T-helper 2 cell (primary cell): ENCODE data around the gene PRPF39.
A peak's percentile ranks its signal among the peaks of the same experiment; 100 is the strongest.
"Not testable (repeated sequence)": the region's sequence is repeated elsewhere in the genome, so short reads cannot be mapped to it uniquely, and the experiment has no call there.

Experiments used
- DNase-seq, 5 experiments: peaks; one replicate each; pipeline versions ENCODE4 v3.0.0 to v3.0.0-alpha.2; 2012 to 2022
- total RNA-seq, 2 donors: gene quantifications; one replicate each; lab custom pipeline; 2026; lab: John Stamatoyannopoulos, UW

Gene PRPF39, protein sequence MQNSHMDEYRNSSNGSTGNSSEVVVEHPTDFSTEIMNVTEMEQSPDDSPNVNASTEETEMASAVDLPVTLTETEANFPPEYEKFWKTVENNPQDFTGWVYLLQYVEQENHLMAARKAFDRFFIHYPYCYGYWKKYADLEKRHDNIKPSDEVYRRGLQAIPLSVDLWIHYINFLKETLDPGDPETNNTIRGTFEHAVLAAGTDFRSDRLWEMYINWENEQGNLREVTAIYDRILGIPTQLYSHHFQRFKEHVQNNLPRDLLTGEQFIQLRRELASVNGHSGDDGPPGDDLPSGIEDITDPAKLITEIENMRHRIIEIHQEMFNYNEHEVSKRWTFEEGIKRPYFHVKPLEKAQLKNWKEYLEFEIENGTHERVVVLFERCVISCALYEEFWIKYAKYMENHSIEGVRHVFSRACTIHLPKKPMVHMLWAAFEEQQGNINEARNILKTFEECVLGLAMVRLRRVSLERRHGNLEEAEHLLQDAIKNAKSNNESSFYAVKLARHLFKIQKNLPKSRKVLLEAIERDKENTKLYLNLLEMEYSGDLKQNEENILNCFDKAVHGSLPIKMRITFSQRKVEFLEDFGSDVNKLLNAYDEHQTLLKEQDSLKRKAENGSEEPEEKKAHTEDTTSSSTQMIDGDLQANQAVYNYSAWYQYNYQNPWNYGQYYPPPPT
- total RNA-seq = 86.0 to 103 reads per million in 2 donors

DNA sequence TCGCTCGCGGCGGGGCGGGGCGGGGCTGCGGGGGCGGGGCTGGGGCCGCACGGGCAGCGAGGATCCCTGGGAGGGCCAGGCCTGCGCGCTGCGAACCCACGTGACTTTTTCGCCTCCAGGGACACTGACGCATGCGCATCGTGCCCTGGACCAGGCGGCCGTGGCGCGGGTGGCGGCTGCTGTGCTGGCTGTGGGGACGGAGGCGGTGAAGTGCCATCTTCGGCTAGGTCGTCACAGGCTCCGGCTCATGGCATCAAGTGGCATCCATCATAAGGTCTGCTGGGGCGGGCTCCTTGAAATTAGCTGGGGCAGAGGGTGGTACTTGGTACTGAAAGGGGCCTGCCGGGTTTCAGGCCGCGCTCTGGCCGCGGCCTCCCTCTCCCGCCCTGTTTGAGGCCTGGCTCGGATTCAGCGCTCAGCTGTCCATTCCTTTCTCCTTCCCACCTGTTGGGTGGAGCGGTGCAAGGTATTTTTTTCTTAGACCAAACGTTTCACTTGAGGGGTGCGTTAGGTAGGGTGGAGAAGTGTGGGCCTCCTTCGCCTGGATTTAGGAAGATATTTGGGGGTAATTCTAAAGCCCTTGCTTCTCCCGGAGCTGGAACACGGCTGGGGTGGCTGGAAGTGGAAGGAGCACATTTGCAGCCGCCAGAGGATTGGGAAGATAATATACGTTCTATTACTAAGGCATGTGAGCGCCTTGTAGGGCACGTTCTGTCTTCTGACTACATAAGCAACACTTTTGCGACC, at the start of gene PRPF39:
TSS of gene PRPF39 (plus strand) at position 141 of the 747 bp plus-strand sequence. CDS start 11,124 bp downstream, outside the sequence.
- peak; percentile 91 to 97 (median 94) for DNase-seq

DNA sequence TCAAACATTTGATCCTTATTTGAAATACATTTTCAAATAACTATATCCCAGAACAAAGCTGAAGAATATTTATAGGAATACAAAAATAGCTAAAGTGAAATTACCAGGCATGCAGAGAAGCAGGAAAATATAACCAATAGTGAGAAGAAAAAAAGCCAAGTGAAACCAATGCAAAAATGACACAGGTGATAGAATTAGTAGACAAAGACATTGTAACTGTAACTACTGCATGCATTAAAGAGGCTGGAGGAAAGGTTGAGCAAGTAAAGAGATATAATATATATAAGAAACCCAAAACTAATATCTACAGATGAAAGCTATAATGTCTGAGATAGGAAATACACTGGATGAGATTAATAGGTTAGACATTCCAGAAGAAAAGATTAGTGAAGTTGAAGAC, 49.2 kb upstream of the PRPF39 start:
- DNase-seq = no peak

DNA sequence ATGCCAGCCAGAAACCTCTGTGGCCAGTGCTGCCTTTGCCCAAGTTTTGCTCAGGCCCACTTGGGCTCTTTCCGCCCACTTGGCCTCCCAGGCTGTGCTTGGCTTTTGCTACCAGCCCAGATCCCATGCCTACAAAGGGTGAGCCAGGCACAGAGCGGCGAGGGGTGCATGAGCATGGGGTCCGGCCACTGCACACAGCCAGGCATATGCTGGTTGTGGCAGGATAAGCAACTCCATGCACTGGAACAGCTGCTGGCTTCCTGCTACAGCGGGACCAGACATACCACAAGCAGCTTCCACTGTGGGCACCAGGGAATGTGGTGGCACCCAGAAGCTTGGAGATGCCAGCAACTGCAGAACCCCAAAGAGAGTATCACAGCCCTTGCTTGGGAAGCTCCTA, 45.7 kb upstream of the PRPF39 start:
- DNase-seq = no peak

DNA sequence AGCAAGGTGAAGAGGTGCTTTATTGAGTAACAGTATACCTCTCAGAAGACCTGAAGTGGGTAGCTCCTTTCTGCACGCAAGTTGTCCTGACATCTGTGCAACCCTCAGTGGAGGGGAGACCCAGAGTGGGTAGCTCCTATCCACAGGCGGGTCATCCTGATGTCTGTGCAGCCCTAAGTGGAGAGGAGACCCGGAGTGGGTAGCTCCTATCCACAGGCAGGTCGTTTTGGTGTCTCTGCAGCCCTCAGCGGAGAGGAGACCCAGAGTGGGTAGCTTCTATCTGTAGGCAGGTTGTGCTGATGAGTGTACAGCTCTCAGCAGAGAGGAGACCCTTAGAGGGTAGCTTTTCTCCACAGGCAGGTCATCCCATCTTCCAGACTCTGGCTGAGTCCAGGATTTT, 45.1 kb upstream of the PRPF39 start:
- no peak for DNase-seq

DNA sequence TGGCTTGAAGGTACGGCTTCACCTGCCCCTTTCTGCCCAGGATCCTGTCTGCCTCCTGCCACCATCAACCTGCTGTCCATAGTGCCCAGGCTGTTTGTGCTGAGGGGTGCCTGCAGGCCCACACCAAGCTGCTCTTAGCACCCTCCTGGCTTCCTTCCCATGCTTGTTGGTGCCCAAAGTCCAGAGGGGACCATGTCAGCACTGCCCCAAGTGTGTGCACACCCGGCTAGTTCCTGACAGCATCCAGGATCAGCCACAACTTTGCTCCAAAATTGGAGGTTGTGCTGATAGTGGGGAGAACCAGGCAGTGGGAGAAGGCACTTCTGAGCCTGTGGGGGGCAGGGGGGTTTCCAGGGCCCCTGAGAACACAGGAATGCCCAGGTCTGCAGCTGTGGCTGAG, 44.5 kb upstream of the PRPF39 start:
- DNase-seq = no peak

DNA sequence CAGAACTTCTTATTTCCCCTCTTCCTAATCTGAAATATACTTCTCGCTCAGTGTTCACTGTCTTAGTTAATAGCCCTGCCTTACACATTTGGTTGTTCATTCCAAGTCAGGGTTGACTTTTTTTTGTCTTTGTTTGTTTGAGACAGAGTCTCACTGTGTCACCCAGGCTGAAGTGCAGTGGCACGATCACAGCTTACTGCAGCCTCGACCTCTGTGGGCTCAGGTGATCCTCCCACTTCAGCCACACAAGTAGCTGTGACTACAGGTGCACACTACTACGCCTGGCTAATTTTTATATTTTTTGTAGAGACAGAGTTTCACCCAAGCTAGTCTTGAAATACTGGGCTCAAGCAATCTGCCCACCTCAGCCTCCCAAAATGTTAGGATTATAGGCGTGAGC, 42.3 kb upstream of the PRPF39 start:
- no peak for DNase-seq

DNA sequence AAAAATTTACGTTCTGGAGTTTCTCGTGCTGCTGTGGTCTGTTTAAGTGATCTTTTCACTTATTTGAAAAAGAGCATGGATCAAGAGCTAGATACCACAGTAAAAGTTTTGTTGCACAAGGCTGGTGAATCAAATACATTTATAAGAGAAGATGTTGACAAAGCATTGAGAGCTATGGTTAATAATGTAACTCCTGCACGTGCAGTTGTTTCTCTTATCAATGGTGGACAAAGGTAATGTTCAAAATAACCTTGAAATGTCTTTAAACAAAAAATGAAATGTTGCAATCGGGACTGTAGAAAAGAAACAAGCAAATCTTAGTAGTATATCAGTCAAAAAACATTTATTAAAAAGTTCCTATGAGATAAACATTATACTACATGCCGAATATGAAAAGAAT, 39.3 kb upstream of the PRPF39 start:
- DNase-seq = no peak

DNA sequence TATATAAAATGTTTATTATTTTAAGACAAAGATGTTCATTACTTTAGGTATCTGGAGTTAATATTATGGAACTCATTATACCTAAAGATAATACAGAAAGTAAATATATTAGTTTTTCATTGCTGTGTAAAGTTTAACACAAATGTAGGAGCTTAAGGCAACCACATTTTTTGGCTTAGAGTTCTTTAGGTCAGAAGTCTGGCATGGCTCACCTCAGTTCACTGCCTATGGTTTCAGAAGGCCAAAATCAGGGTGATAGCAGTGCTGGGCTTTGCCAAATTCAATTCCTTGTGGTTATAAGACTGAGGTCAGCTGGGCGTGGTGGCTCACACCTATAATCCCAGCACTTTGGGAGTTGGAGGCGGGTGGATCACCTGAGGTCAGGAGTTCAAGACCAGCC, 35.5 kb upstream of the PRPF39 start:
- DNase-seq = no peak

DNA sequence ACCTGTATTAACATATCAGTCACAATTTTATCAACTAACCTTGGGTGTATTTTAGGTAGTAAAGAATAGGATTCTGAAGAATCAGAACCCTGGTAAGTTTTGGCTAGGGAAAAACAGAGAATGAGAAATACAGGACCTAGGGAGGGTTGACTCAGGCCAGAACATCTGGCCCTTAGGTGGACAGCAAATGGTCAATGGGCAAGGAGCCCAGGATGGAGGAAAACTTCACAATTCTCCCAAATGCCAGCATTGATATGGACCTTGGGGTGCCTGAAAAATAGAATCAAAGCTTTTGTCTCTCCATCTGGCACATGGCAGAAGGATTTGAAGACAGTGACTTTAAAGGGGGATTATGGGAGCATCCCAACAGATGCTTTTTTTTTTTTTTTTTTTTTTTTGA, 32.7 kb upstream of the PRPF39 start:
- no peak for DNase-seq

DNA sequence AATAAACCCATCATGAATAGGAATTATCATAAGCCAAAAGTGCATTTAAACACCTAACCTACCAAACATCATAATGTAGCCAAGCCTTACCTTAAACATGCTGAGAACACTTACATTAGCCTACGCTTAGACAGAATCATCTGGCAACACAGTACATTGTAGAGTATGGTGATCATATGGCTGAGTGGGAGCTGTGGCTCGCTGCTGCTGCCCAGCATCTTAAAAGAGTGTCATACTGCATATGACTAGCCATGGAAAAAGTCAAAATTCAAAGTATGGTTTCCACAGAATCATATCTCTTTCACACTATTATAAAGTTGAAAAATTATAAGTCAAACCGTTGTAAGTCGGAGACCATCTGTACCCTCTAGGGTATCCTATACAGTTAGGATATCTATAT, 32.0 kb upstream of the PRPF39 start:
- no peak for DNase-seq

DNA sequence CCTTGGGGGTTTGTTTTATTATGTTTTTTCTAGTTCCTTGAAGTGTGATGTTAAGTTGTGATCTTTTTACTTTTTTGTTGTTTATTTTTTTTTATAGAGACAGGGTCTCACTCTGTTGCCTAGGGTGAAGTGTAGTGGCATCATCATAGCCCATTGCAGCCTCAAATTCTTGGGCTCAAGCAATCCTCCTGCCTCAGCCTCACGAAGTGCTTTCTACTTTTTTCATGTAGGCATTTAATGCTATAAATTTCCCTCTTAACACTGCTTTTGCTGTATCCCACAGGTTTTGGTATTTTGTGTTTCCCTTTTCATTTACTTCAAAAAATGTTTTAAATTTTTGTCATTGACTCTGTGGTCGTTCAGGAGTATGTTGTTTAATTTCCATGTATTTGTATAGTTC, 26.6 kb upstream of the PRPF39 start:
- no peak for DNase-seq

DNA sequence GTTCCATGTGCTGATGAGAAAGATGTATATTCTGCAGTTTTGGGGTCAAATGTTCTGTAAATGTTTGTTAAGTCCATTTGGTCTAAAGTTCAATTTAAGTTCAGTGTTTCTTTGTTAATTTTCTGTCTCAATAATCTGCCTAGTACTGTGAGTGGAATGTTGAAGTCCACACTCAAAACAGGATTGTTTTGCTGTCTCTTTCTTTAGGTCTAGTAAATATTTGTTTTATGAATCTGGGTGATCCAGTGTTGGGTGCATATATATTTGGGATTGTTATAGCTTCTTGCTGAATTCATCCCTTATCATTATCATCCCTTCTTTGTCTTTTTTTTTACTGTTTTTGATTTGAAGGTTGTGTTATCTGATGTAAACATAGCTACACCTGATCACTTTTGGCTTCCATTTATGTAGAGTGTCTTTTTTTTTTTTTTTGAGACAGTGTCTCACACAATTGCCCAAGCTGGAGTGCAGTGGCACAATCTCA, 26.0 kb upstream of the PRPF39 start:
- DNase-seq = no peak

DNA sequence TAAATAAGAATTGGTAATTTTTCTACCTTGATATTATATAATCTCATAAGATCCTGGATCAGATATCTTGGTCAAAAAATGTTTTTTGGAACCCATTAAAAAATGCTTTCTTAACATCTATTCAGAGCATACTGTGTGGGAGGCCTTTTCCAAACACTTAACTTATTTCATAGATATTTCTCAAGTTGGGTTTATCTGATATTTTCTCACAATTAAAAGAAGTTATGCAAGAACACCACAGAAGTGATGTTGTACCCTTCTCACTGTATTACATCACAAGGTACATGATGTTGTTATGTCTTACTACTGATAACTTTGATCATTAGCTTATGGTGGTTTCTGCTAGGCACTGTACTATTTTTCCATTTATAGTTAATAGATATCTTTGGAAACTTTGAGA, 23.4 kb upstream of the PRPF39 start:
- DNase-seq = no peak

DNA sequence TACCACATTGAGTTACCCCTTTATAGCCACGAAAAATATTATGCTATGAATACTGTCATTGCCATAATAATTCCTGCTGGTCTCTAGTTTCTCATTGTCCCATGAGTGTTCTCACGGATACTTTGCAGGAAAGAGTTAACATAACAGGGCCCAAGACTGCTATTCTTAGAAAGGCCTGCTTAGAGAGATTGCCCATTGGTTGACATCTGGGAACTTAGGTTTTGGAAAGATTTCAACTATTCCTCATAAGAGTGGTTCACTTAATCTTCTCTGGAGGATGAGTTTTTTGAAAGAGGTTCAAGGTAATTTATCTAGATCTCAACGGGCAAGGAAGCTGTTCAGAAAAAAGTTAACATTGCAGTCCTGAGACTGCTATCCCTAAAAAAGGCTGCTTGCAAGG, 18.4 kb upstream of the PRPF39 start:
- no peak for DNase-seq

DNA sequence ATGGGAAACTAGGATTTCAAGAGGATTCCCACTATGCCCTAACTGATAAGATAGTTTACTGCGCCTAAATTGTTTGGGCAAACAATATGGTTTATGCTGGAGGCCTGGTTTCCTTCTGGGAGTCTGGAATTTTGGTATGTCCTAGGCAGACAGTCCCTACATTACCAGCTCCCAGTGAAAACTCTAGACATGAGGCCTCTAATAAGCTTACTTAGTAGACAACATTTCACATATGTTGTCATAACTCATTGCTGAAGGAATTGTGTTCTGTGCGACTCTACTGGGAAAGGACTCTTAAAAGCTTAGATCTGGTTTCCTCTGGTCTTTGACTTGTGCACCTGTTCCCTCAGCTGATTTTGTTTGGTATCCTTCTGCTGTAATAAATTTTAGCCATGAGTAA, 18.0 kb upstream of the PRPF39 start:
- no peak for DNase-seq

DNA sequence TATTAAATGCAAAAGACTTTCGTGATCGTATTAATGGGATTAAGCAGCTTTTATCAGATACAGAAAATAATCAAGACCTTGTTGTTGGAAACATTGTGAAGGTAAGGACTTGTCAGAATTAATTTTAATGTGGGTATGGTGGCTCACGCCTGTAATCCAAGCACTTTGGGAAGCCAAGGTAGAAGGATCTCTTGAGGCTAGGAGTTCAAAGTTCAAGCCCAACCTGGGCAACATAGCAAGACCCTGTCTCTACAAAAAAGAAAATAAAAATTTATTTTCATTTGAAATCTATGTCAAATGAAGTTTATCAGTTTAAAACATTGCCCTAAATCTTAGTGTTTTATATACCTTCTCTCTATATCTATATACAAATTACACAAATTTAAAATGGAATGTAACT, 17.2 kb upstream of the PRPF39 start:
- DNase-seq = no peak

DNA sequence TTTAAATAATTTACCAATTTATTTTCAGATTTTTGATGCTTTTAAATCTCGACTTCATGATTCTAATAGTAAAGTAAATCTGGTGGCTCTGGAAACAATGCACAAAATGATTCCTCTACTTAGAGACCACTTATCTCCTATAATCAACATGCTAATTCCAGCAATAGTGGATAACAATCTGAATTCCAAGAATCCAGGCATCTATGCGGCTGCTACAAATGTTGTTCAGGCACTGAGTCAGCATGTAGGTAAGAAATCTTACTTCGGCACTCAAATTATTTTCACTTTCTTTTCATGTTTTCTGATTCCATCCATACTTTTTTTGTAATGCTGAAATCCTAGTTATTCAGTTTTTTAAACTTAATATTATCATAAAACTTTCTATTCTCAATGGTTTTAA, 15.5 kb upstream of the PRPF39 start:
- DNase-seq = peak in 1 of 5 experiments; percentile 58

DNA sequence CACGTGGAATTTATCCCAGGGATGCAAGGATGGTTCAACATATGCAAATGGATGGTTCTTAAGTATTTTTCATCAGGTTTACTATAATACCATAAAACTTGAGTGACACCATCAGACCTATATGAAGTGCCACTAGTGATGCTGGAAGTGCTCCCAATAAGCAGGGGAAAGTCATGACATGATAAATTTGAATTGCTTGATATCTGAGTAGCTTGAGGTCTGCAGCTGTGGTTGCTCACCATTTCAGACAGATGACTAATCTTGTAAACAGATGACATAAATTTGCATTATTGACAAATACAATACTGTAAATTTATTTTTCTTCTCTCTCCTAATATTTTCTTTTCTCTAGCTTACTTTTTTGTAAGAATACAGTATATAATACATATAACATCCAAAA, 13.7 kb upstream of the PRPF39 start:
- peak in 1 of 5 experiments; percentile 24 for DNase-seq

DNA sequence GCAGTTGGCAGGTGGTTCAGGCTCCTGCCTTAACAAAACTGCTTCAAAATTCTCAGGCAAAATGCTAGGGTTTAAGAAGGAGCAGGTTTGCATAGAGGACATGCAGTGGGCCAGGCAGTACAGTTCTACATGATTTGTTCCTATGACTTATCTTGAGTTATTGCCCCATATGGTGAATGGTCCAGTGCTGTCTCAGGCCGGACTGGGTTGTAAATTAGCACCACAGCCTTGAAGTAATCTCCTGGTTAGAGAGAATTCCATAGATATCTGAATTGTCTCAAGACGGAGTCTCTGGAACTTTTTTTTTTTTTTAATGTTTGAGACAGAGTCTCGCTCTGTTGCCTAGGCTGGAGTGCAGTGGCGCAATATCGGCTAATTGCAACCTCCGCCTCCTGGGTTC, 11.8 kb upstream of the PRPF39 start:
- DNase-seq = no peak

DNA sequence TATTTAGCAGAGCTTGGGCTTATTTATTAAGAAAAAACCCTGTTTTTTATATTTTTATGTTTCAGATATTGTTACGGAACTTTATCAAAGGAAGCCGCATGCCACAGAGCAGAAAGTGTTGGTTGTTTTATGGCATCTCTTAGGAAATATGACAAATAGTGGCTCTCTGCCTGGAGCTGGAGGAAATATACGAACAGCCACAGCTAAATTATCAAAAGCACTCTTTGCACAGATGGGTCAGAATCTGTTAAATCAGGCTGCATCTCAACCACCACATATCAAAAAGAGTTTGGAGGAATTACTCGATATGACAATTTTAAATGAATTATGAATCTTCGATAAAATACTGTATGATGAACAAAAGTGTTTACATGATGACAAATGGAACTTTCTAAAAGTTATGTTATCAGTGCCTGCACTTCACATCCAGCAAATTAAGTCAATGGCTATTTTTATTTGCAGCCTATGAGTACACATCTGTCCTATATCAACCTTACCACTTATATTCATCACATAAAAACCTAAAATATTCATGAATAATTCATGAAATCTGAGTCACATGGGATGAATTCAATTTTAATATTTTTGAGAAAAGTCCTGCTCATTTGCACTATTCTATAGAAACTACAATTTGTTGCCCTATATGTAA, 10.6 kb upstream of the PRPF39 start:
- DNase-seq = no peak

DNA sequence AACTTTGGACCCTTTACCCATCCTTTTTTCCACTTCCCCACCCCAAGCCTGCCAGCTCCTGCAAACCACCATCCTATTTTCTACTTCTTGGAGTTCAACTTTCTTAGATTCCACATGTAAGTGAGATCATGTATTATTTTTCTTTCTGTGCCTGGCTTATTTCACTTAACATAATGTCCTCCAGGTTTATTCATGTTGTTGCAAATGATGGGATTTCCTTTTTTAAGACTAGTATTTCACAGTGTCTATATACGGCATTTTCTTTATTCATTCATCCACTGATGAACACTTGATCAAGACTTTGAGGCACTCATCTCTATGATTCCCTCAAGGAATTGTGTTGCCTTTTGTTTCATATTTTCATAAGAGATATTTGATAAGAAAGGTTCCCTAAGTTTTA, 5.6 kb upstream of the PRPF39 start:
- DNase-seq = no peak

DNA sequence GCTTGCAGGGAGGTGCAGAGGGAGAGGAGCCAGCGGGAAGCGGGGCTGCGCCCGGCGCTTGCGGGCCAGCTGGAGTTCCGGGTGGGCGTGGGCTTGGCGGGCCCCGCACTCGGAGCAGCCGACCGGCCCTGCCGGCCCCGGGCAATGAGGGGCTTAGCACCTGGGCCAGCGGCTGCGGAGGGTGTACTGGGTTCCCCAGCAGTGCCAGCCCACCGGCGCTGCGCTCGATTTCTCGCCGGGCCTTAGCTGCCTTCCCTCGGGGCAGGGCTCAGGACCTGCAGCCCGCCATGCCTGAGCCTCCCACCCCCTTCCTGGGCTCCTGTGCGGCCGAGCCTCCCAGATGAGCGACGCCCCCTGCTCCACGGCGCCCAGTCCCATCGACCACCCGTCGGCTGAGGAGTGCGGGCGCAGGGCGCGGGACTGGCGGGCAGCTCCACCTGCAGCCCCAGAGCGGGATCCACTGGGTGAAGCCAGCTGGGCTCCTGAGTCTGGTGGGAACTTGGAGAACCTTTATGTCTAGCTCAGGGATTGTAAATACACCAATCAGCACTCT, 3.4 kb upstream of the PRPF39 start:
- DNase-seq = not testable (repeated sequence)

DNA sequence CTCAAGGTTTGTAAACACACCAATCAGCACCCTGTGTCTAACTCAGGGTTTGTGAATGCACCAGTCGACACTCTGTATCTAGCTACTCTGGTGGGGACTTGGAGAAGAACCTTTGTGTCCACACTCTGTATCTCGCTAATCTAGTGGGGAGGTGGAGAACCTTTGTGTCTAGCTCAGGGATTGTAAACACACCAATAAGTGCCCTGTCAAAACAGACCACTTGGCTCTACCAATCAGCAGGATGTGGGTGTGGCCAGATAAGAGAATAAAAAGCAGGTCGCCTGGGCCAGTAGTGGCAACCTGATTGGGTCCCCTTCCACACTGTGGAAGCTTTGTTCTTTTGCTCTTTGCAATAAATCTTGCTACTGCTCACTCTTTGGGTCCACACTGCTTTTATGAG, 2.8 kb upstream of the PRPF39 start:
- not testable (repeated sequence) for DNase-seq
